Adrenal gland (tissue), 12 donors: Measurements from ENCODE around the gene ZFHX2. TPM values are rescaled to one million over a fixed set of nuclear protein-coding genes. Genes with fewer than 3 reads are reported as not detected.

Experiments
- DNase-seq, 7 donors: peaks; one replicate each; pipeline ENCODE4 v3.0.0-alpha.2; 2019 to 2020
- H3K27ac ChIP-seq, 5 donors: fragments of 200-600 bp; sonication (generic) in 4 of 5; 1 replicate in 3 of 5; 2 replicates in 2 of 5; pipeline versions ENCODE4 v1.5.1 to v1.8.0; 2016 to 2020; ENCODE audit warnings: mild to moderate bottlenecking in 1 of 5
- H3K27me3 ChIP-seq: fragments of 200-600 bp; 2 replicates; pipeline ENCODE4 v1.8.0; 2021
- H3K36me3 ChIP-seq, 2 donors: fragments of 200-600 bp; replicated peaks in 1 of 2; 1 replicate in 1 of 2; 2 replicates in 1 of 2; pipeline versions ENCODE4 v1.5.1 to v1.8.0; 2018 to 2022
- H3K4me1 ChIP-seq, 2 donors: fragments of 200-600 bp; replicated peaks in 1 of 2; 1 replicate in 1 of 2; 2 replicates in 1 of 2; pipeline versions ENCODE4 v1.5.1 to v1.8.0; 2018 to 2021
- H3K4me3 ChIP-seq, 4 donors: fragments of 200-600 bp; sonication (generic) in 3 of 4; one replicate each; pipeline ENCODE4 v1.5.1; 2016 to 2018
- H3K9me3 ChIP-seq, 3 donors: fragments of 200-600 bp; sonication (generic) in 1 of 3; replicated peaks in 1 of 3; 1 replicate in 2 of 3; 2 replicates in 1 of 3; pipeline versions ENCODE4 v1.5.1 to v1.8.0; 2016 to 2021
- POLR2A ChIP-seq, 2 donors: fragments of 450-650 bp; IDR thresholded peaks; one replicate each; pipeline ENCODE4 v1.6.1; 2017; ENCODE audit warnings: antibody characterized with exemption in 2 of 2, mild to moderate bottlenecking in 2 of 2, moderate library complexity in 1 of 2
- WGBS, 4 donors: extraction: QIAGEN DNeasy Blood & Tissue Kit in 2 of 4; methylation state at CpG; one replicate each; pipeline versions ENCODE4 v1.1.5 to v1.1.7; 2013 to 2017; 5-methylcytosine and 5-hydroxymethylcytosine counted together
- intact Hi-C, 2 donors: fragments of 100-400 bp; cut with DNase I; formaldehyde crosslinking; loops; one replicate each; pipeline versions ENCODE4 v1.14.1 to v1.15.0; 2022 to 2023
- polyA plus RNA-seq, 3 donors: library from polyadenylated mRNA; stranded (reverse); fragments of 200-250 nt in 2 of 3; fragments of 350-450 nt in 1 of 3; fragmentation: Illumina TruSeq in 1 of 3; extraction: RNeasy Lipid Tissue Mini Kit (QIAGEN cat#74804) in 1 of 3; gene quantifications; one replicate each; pipeline ENCODE4 v1.2.3, GENCODE V29; 2013 to 2014
- total RNA-seq, 9 donors: library from RNA; depleted of rRNA in 4 of 9; stranded (reverse); fragments of >200 nt in 4 of 9; fragments of 120-200 nt in 1 of 9; fragmentation: NEBNext Ultra II Directional in 1 of 9; extraction: Animal tissue kit (Norgen Biotek cat#: 25700) in 1 of 9; gene quantifications; one replicate each; pipeline versions ENCODE4 v1.1.0 to v1.2.4, GENCODE V29; 2013 to 2023
- TF ChIP-seq, protein P1 (sequence below), 6 experiments: fragments of 450-650 bp in 4 of 6; fragments of 200-600 bp in 2 of 6; sonication (generic) in 1 of 6; IDR thresholded peaks; 1 replicate in 5 of 6; 2 replicates in 1 of 6; pipeline versions ENCODE4 v1.5.1 to v1.8.0; 2016 to 2021; ENCODE audit warnings: antibody characterized with exemption in 6 of 6, mild to moderate bottlenecking in 2 of 6, moderate library complexity in 1 of 6
- donor health status: healthy with polysubstance abuse.
- donor health status: Bipolar disorder and iron deficiency.
- donor health status: DM: yes; HTN: yes; CAD: no.
- donor health status: DM: no; HTN: no; CAD: no.
- donor health status: DM: no; HTN: no; CAD: no.
- donor health status: DM: yes; HTN: yes; CAD: no.

ZFHX2 gene
- total and polyA plus RNA-seq, 12 donors, result 0.54 to 9.7 (median 2.3) TPM

DNA sequence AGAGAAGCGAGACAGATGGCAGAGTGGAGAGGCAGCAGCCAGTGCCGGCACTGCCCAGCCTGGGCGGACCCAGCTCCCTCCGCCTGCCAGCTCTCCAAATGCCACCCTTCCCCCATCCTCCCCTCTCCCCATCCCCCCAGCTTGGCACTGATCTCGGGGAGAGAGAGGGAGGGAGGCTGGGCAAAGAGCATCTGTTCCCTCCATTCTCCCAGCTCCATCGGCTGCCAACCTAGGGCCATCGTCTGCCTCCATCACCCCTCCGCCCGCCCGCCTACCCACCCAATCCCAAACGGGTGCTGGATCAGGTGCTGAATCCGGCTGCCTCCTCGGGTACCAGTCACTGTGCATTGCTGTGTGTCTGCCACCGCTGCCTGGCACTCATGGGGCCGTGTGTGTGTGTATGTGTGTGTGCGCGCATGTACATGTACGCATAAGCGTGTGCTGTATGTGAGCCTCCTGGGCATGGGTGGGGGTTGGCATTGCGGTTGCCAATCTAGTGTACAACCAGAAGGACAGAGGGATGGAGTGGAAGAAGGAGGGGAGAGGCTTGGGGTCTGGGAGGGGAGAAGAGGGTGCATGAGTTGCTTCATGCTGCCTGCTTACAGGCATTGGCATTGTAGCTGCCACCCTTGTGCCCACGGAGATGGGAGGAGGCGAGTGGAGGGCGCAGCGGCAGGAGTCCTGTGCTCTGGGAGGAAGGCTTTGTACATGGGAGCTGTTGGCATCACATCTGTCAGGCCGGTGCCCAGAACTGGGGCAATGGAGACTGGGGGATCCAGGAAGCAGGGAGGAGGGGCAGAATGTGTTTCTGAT is 38.4 kb downstream of the ZFHX2 start:
- 87 to 92% (median 91%) methylated on average over 21 to 25 of the region's 25 CpGs for WGBS, 4 donors
- no peaks in the 10 kb centered on the region for H3K9me3 ChIP-seq
- no peak for DNase-seq
- no peaks in the 10 kb centered on the region for H3K27me3 ChIP-seq
- H3K36me3 ChIP-seq, result no peaks in the 10 kb centered on the region
- no peaks in the 10 kb centered on the region for H3K4me1 ChIP-seq
- no peak overlapping the region for H3K4me3 ChIP-seq
- intact Hi-C loops, result no loop called here
- H3K27ac ChIP-seq, result no peak overlapping the region
- no peak for TF ChIP-seq POLR2A (IDR thresholded peaks at IDR 0.05)
- TF ChIP-seq, protein P1, sequence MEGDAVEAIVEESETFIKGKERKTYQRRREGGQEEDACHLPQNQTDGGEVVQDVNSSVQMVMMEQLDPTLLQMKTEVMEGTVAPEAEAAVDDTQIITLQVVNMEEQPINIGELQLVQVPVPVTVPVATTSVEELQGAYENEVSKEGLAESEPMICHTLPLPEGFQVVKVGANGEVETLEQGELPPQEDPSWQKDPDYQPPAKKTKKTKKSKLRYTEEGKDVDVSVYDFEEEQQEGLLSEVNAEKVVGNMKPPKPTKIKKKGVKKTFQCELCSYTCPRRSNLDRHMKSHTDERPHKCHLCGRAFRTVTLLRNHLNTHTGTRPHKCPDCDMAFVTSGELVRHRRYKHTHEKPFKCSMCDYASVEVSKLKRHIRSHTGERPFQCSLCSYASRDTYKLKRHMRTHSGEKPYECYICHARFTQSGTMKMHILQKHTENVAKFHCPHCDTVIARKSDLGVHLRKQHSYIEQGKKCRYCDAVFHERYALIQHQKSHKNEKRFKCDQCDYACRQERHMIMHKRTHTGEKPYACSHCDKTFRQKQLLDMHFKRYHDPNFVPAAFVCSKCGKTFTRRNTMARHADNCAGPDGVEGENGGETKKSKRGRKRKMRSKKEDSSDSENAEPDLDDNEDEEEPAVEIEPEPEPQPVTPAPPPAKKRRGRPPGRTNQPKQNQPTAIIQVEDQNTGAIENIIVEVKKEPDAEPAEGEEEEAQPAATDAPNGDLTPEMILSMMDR (IDR thresholded peaks at IDR 0.05), result no peak

DNA sequence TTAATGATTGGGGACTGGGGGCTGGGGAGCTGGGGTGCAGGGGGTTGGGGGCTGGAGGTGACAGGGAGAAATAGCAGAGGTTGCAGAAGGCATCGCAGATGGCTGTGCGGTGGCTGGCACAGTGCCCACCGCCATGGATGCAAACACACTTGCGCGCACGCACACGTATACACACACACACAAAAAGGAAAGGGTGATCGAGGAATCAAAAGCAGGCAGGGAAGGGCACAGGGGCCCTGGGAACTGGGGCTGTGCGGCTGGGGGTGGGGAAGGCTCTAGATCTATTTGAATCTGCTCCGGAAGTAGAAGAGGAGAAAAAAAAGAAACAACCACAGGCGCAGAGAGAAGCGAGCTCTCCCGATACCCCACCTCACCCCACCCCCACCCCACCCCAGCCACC is 39.4 kb downstream of the ZFHX2 start:
- no peak for DNase-seq
- TF ChIP-seq, protein P1 (IDR thresholded peaks at IDR 0.05), result no peak
- TF ChIP-seq POLR2A (IDR thresholded peaks at IDR 0.05), result no peak
- H3K27me3 ChIP-seq, result no peaks in the 10 kb centered on the region
- H3K9me3 ChIP-seq, result no peaks in the 10 kb centered on the region
- H3K4me3 ChIP-seq, result no peak overlapping the region
- intact Hi-C loops, result no loop called here
- WGBS, 4 donors, result 39 to 67% (median 47%) methylated on average over 13 of the region's 13 CpGs
- no peaks in the 10 kb centered on the region for H3K36me3 ChIP-seq
- H3K27ac ChIP-seq, result no peak overlapping the region
- H3K4me1 ChIP-seq, result no peaks in the 10 kb centered on the region

DNA sequence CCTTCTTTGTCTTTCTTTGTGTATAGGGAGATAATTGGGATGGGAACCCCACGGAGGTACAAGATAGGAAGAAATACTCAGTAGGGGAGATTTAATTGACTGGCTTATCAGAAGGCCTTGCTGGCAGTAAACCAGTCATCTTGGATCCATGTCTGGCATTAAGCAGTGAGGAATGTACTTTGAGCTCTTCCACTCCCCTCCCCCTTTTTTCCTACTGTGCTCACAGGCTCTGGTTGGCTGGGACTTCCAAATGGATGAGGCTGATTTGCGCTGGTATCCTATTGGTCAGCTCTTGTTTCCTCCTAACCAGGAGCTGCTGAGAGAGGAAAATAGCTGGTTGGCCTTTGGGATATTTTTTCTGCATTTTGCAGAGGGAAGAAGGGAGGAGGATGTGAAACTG is 57.3 kb downstream of the ZFHX2 start:
- WGBS, 4 donors, result 60 to 69% (median 65%) methylated on average over 2 of the region's 2 CpGs
- no peaks in the 10 kb centered on the region for H3K27me3 ChIP-seq
- peak overlapping the region in 1 of 5 donors; percentile 21 for H3K27ac ChIP-seq
- no peaks in the 10 kb centered on the region for H3K9me3 ChIP-seq
- peaks cover 7 to 20% of the 10 kb centered on the region in 2 donors for H3K4me1 ChIP-seq
- intact Hi-C loops, result no loop called here
- no peaks in the 10 kb centered on the region for H3K36me3 ChIP-seq
- TF ChIP-seq POLR2A (IDR thresholded peaks at IDR 0.05), result no peak
- TF ChIP-seq, protein P1 (IDR thresholded peaks at IDR 0.05), result no peak
- H3K4me3 ChIP-seq, result no peak overlapping the region
- no peak for DNase-seq

DNA sequence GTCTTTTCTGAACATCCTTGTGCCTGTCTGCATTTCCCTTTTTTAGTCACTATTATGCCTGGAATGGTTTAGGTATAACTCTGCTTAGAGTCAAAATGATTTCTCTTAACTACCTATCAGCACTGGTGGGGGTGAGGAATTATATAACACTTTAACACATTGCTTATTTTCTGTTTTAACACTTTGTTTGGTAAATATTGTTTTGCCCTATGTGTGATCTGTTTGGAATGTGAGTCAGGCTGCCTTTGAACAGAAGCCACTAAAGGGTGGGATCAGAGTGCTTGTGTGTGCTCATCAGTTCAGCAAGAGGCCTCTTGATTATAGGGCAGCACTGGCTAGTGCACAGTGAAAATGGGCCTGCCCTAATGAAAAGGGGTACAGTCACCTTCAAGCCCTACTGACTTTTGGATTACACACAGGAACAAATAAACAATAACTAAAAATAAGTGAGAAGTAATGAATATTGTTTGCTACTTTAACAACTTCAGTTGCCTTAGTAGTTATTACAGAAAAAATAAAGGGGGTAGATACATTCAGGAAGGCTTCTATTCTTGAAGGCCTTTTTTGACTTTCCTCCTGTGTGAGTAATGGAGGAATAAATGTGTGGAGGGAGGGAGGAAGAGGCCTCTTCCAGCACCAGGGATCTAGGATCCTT is 58.8 kb downstream of the ZFHX2 start:
- Histone ChIP-seq H3K36me3 (no peaks in the 10 kb centered on the region), H3K27me3 (no peaks in the 10 kb centered on the region), H3K4me3 (no peak overlapping the region), H3K4me1 (peaks cover 7 to 20% of the 10 kb centered on the region in 2 donors), H3K27ac (peak overlapping the region in 2 of 5 donors; percentile 29), H3K9me3 (no peaks in the 10 kb centered on the region)
- DNase-seq, result no peak
- intact Hi-C loops, result no loop called here
- TF ChIP-seq, protein P1 (IDR thresholded peaks at IDR 0.05), result no peak
- TF ChIP-seq POLR2A (IDR thresholded peaks at IDR 0.05), result no peak
